Thymus (tissue), 11 donors: Measurements from ENCODE around the gene THAP7. TPM values are rescaled to one million over a fixed set of nuclear protein-coding genes. Genes with fewer than 3 reads are reported as not detected.

Experiments
- DNase-seq, 9 donors: peaks; one replicate each; pipeline ENCODE4 v3.0.0-alpha.2; 2013; ENCODE audit warnings: low spot score in 9 of 9, low read depth in 6 of 9, missing footprints in 1 of 9
- H3K27ac ChIP-seq, 2 donors: one replicate each; pipeline ENCODE4 v1.5.1; 2013; ENCODE audit warnings: control low read depth in 1 of 2, low read depth in 1 of 2, low read length in 1 of 2, mild to moderate bottlenecking in 1 of 2, moderate library complexity in 1 of 2
- H3K27me3 ChIP-seq, 2 donors: one replicate each; pipeline ENCODE4 v1.5.1; 2013; ENCODE audit warnings: low read length in 1 of 2; ENCODE audit not compliant: control insufficient read depth in 2 of 2, insufficient read depth in 1 of 2
- H3K36me3 ChIP-seq, 2 donors: one replicate each; pipeline ENCODE4 v1.5.1; 2013; ENCODE audit warnings: low read length in 1 of 2, mild to moderate bottlenecking in 1 of 2, moderate library complexity in 1 of 2; ENCODE audit not compliant: control insufficient read depth in 2 of 2, insufficient read depth in 2 of 2
- H3K4me1 ChIP-seq, 2 donors: one replicate each; pipeline ENCODE4 v1.5.1; 2013; ENCODE audit warnings: low read length in 2 of 2; ENCODE audit not compliant: control insufficient read depth in 2 of 2, insufficient read depth in 2 of 2
- H3K4me3 ChIP-seq, 2 donors: one replicate each; pipeline ENCODE4 v1.5.1; 2013; ENCODE audit warnings: low read length in 2 of 2, control low read depth in 1 of 2, mild to moderate bottlenecking in 1 of 2
- H3K9me3 ChIP-seq, 2 donors: one replicate each; pipeline ENCODE4 v1.5.1; 2013; ENCODE audit warnings: low read length in 1 of 2, mild to moderate bottlenecking in 1 of 2; ENCODE audit not compliant: control insufficient read depth in 2 of 2, insufficient read depth in 1 of 2
- WGBS: extraction: QIAGEN DNeasy Blood & Tissue Kit; methylation state at CpG from one replicate; pipeline ENCODE4 v1.1.7; 2013; 5-methylcytosine and 5-hydroxymethylcytosine counted together
- polyA plus RNA-seq: library from polyadenylated mRNA; stranded (reverse); fragments of 200-250 nt; gene quantifications from one replicate; pipeline ENCODE4 v1.2.3, GENCODE V29; 2013
- total RNA-seq: library from RNA; stranded (reverse); fragments of 120-200 nt; gene quantifications from one replicate; pipeline ENCODE4 v1.2.4, GENCODE V29; 2013
- donor health status: healthy.

The THAP7 gene
- total and polyA plus RNA-seq, 2 donors, result 26.2 to 40.3 TPM

GRCh38 chr22:20955548-20955947, 46.4 kb downstream of the THAP7 start:
- 92% methylated on average over 7 of the region's 7 CpGs for WGBS

GRCh38 chr22:20953668-20954500, 48.0 kb downstream of the THAP7 start:
- no peak for DNase-seq
- Histone ChIP-seq H3K27ac (no peak overlapping the region), H3K4me3 (no peak overlapping the region), H3K4me1 (peaks cover 0 to 17% of the 10 kb centered on the region in 2 donors), H3K9me3 (peaks cover 1 to 5% of the 10 kb centered on the region in 2 donors), H3K36me3 (peaks cover 50% of the 10 kb centered on the region in 2 donors), H3K27me3 (peaks cover 28 to 35% of the 10 kb centered on the region in 2 donors)
- 97% methylated on average over 8 of the region's 8 CpGs for WGBS

More at GRCh38 chr22:20955548-20955947, 46.4 kb downstream of the THAP7 start:
- peaks cover 28 to 49% of the 10 kb centered on the region in 2 donors for H3K27me3 ChIP-seq
- peaks cover 0 to 6% of the 10 kb centered on the region in 2 donors for H3K4me1 ChIP-seq
- no peak overlapping the region for H3K27ac ChIP-seq
- H3K36me3 ChIP-seq, result peaks cover 35 to 36% of the 10 kb centered on the region in 2 donors
- H3K9me3 ChIP-seq, result peaks cover 1 to 5% of the 10 kb centered on the region in 2 donors
- no peak overlapping the region for H3K4me3 ChIP-seq
- no peak for DNase-seq

- 95% methylated on average over 3 of the region's 3 CpGs for WGBS
These were observed 48.6 kb downstream of the THAP7 start for GRCh38 chr22:20953342-20953608.

GRCh38 chr22:20952544-20953341, 49.2 kb downstream of the THAP7 start:
- peaks cover 50 to 57% of the 10 kb centered on the region in 2 donors for H3K36me3 ChIP-seq
- no peak overlapping the region for H3K27ac ChIP-seq
- WGBS, result 97% methylated on average over 13 of the region's 13 CpGs

More at GRCh38 chr22:20953342-20953608, 48.6 kb downstream of the THAP7 start:
- no peak overlapping the region for H3K4me3 ChIP-seq
- peaks cover 0 to 18% of the 10 kb centered on the region in 2 donors for H3K4me1 ChIP-seq
- DNase-seq, result no peak
- H3K27ac ChIP-seq, result no peak overlapping the region
- peaks cover 1 to 5% of the 10 kb centered on the region in 2 donors for H3K9me3 ChIP-seq
- peaks cover 24 to 29% of the 10 kb centered on the region in 2 donors for H3K27me3 ChIP-seq
- peaks cover 50 to 52% of the 10 kb centered on the region in 2 donors for H3K36me3 ChIP-seq

GRCh38 chr22:20951932-20952380, 50.0 kb downstream of the THAP7 start:
- Histone ChIP-seq H3K27me3 (peaks cover 13 to 15% of the 10 kb centered on the region in 2 donors), H3K9me3 (peaks cover 1 to 5% of the 10 kb centered on the region in 2 donors), H3K4me3 (no peak overlapping the region), H3K36me3 (peaks cover 51 to 58% of the 10 kb centered on the region in 2 donors), H3K4me1 (peaks cover 0 to 18% of the 10 kb centered on the region in 2 donors), H3K27ac (no peak overlapping the region)
- DNase-seq, result no peak
- 97% methylated on average over 8 of the region's 8 CpGs for WGBS

More at GRCh38 chr22:20952544-20953341, 49.2 kb downstream of the THAP7 start:
- Histone ChIP-seq H3K27me3 (peaks cover 19 to 23% of the 10 kb centered on the region in 2 donors), H3K4me1 (peaks cover 0 to 18% of the 10 kb centered on the region in 2 donors), H3K4me3 (no peak overlapping the region), H3K9me3 (peaks cover 1 to 5% of the 10 kb centered on the region in 2 donors)
- DNase-seq, result no peak

- Histone ChIP-seq H3K36me3 (peaks cover 55 to 60% of the 10 kb centered on the region in 2 donors), H3K27me3 (peaks cover 7 to 9% of the 10 kb centered on the region in 2 donors), H3K4me1 (peaks cover 0 to 15% of the 10 kb centered on the region in 2 donors), H3K9me3 (peaks cover under 1 to 2% of the 10 kb centered on the region in 2 donors), H3K27ac (no peak overlapping the region), H3K4me3 (no peak overlapping the region)
- WGBS, result 97% methylated on average over 10 of the region's 10 CpGs
- no peak for DNase-seq
These were observed 50.6 kb downstream of the THAP7 start for GRCh38 chr22:20951151-20951931.

- DNase-seq, result no peak
- no peak overlapping the region for H3K27ac ChIP-seq
These were observed 52.2 kb downstream of the THAP7 start for GRCh38 chr22:20949698-20950183.

More at GRCh38 chr22:20949698-20950183, 52.2 kb downstream of the THAP7 start:
- H3K9me3 ChIP-seq, result no peaks in the 10 kb centered on the region
- 74% methylated on average over 13 of the region's 13 CpGs for WGBS
- peaks cover 0 to 14% of the 10 kb centered on the region in 2 donors for H3K4me1 ChIP-seq
- H3K36me3 ChIP-seq, result peaks cover 52 to 70% of the 10 kb centered on the region in 2 donors
- no peak overlapping the region for H3K4me3 ChIP-seq
- no peaks in the 10 kb centered on the region for H3K27me3 ChIP-seq
